B cell (primary cell): ENCODE data around the gene TOGARAM2. TPM values are rescaled to one million over a fixed set of nuclear protein-coding genes. Genes with fewer than 3 reads are reported as not detected.
A peak's percentile ranks its signal among the peaks of the same experiment; 100 is the strongest.

Experiments used
- ATAC-seq: fragments of 200-7000 bp; cut with Tn5 transposase; one replicate; pipeline ENCODE4 v1.10.0; 2021; ENCODE audit warnings: low read depth, mild to moderate bottlenecking, moderate number of reproducible peaks, moderate library complexity
- CTCF ChIA-PET: fragments of 350-600 bp; sonication (Branson Sonifier 250); formaldehyde crosslinking; loops from one replicate; lab custom pipeline; 2021; ENCODE audit warnings: antibody characterized with exemption, inconsistent platforms; lab: Charles Lee
- POLR2A ChIA-PET: fragments of 350-600 bp; sonication (Branson Sonifier 250); formaldehyde crosslinking; loops from one replicate; lab custom pipeline; 2021; ENCODE audit warnings: antibody characterized with exemption; lab: Charles Lee
- DNase-seq: peaks from one replicate; pipeline ENCODE4 v3.0.0; 2013
- H2AFZ ChIP-seq: 2 replicates; pipeline ENCODE4 v1.6.1; 2012; ENCODE audit warnings: mild to moderate bottlenecking, low read depth, low read length; ENCODE audit not compliant: insufficient read depth, poor library complexity, severe bottlenecking
- H3K27ac ChIP-seq, 2 donors: 1 replicate in 1 of 2; 2 replicates in 1 of 2; pipeline ENCODE4 v1.5.1; 2012 to 2013; ENCODE audit warnings: low read length in 2 of 2, mild to moderate bottlenecking in 2 of 2, moderate library complexity in 1 of 2
- H3K27me3 ChIP-seq, 4 experiments: fragments of 200-600 bp in 1 of 4; sonication (generic) in 1 of 4; replicated peaks in 1 of 4; 1 replicate in 2 of 4; 2 replicates in 2 of 4; pipeline versions ENCODE4 v1.6.1 to v1.7.0; 2013 to 2016; ENCODE audit warnings: low read length in 3 of 4, mild to moderate bottlenecking in 2 of 4, mixed read lengths in 1 of 4, moderate library complexity in 1 of 4; ENCODE audit not compliant: insufficient read depth in 4 of 4, control insufficient read depth in 3 of 4; ENCODE audit errors: control extremely low read depth in 1 of 4
- H3K36me3 ChIP-seq, 2 experiments: replicated peaks in 1 of 2; 1 replicate in 1 of 2; 2 replicates in 1 of 2; pipeline versions ENCODE4 v1.6.1 to v1.7.1; 2013; ENCODE audit warnings: low read length in 1 of 2; ENCODE audit not compliant: insufficient read depth in 2 of 2, control insufficient read depth in 1 of 2; ENCODE audit errors: control extremely low read depth in 1 of 2, extremely low read depth in 1 of 2
- H3K4me1 ChIP-seq, 2 donors: fragments of 200-600 bp in 1 of 2; sonication (generic) in 1 of 2; 1 replicate in 1 of 2; 2 replicates in 1 of 2; pipeline versions ENCODE4 v1.5.1 to v1.6.1; 2013 to 2017; ENCODE audit warnings: low read length in 2 of 2; ENCODE audit not compliant: control insufficient read depth in 2 of 2, insufficient read depth in 2 of 2
- H3K4me2 ChIP-seq: replicated peaks from 2 replicates; pipeline ENCODE3; 2012; ENCODE audit warnings: mild to moderate bottlenecking, low read depth, low read length; ENCODE audit not compliant: poor library complexity, severe bottlenecking
- H3K4me3 ChIP-seq, 5 experiments: fragments of 200-600 bp in 1 of 5; sonication (generic) in 1 of 5; 1 replicate in 3 of 5; 2 replicates in 2 of 5; pipeline versions ENCODE4 v1.5.1 to v1.7.0; 2011 to 2016; ENCODE audit warnings: low read length in 4 of 5, mild to moderate bottlenecking in 4 of 5, low read depth in 2 of 5, control low read depth in 1 of 5, moderate library complexity in 1 of 5; ENCODE audit not compliant: insufficient read depth in 1 of 5; ENCODE audit errors: control extremely low read depth in 1 of 5, extremely low read depth in 1 of 5
- H3K79me2 ChIP-seq: fragments of 200-600 bp; sonication (generic); one replicate; pipeline ENCODE4 v1.6.0; 2016; ENCODE audit warnings: low read length; ENCODE audit not compliant: control insufficient read depth, insufficient read depth
- H3K9ac ChIP-seq: fragments of 200-600 bp; sonication (generic); 2 replicates; pipeline ENCODE4 v1.6.1; 2017; ENCODE audit warnings: mild to moderate bottlenecking, low read length, moderate library complexity
- H3K9me3 ChIP-seq, 3 donors: one replicate each; pipeline versions ENCODE4 v1.6.1 to v1.7.1; 2013; ENCODE audit warnings: low read length in 2 of 3; ENCODE audit not compliant: control insufficient read depth in 2 of 3, insufficient read depth in 1 of 3; ENCODE audit errors: control extremely low read depth in 1 of 3
- H4K20me1 ChIP-seq: 2 replicates; pipeline ENCODE4 v1.6.0; 2012; ENCODE audit warnings: mild to moderate bottlenecking, low read length; ENCODE audit not compliant: insufficient read depth, control insufficient read depth, poor library complexity, severe bottlenecking
- H3K27ac Mint-ChIP-seq: one replicate; pipeline ENCODE4 v1.8.0; 2021; ENCODE audit warnings: mixed read lengths
- H3K27me3 Mint-ChIP-seq: one replicate; pipeline ENCODE4 v1.8.0; 2021; ENCODE audit warnings: mixed read lengths
- H3K4me1 Mint-ChIP-seq: one replicate; pipeline ENCODE4 v1.8.0; 2021; ENCODE audit warnings: mixed read lengths
- H3K4me3 Mint-ChIP-seq: one replicate; pipeline ENCODE4 v1.8.0; 2021; ENCODE audit warnings: mixed read lengths
- H3K9me3 Mint-ChIP-seq: one replicate; pipeline ENCODE4 v1.8.0; 2022; ENCODE audit warnings: mixed read lengths; ENCODE audit not compliant: insufficient read depth
- EZH2 ChIP-seq: IDR thresholded peaks from 2 replicates; pipeline ENCODE4 v1.6.1; 2012; ENCODE audit warnings: borderline replicate concordance, low read depth, mild to moderate bottlenecking, moderate library complexity, low read length; ENCODE audit not compliant: insufficient read depth, poor library complexity, severe bottlenecking
- WGBS: methylation state at CpG from one replicate; pipeline ENCODE4 v1.1.5; 2013; ENCODE audit warnings: missing lambda C conversion rate; ENCODE audit not compliant: insufficient coverage; 5-methylcytosine and 5-hydroxymethylcytosine counted together
- intact Hi-C: fragments of 100-400 bp; cut with micrococcal nuclease; formaldehyde crosslinking; loops from one replicate; pipeline ENCODE4 v1.10.0; 2022
- polyA plus RNA-seq: library from polyadenylated mRNA; depleted of rRNA; stranded (reverse); fragments of >200 nt; gene quantifications from 2 replicates; pipeline ENCODE4 v1.2.3, GENCODE V29; 2012
- total RNA-seq, 2 donors: library from RNA; stranded (reverse); fragments of 120-200 nt in 1 of 2; gene quantifications; 1 replicate in 1 of 2; 2 replicates in 1 of 2; pipeline versions ENCODE4 v1.2.3 to v1.2.4, GENCODE V29; 2013 to 2022
- TF ChIP-seq, protein P1 (sequence below): fragments of 200-600 bp; IDR thresholded peaks from one replicate; pipeline ENCODE4 v1.8.0; 2022; ENCODE audit warnings: antibody characterized with exemption, mild to moderate bottlenecking

Gene TOGARAM2
- total and polyA plus RNA-seq, 2 donors (not counting 1 experiment from before 2014, with no cell fraction given): 0.25 to 0.61 TPM

DNA sequence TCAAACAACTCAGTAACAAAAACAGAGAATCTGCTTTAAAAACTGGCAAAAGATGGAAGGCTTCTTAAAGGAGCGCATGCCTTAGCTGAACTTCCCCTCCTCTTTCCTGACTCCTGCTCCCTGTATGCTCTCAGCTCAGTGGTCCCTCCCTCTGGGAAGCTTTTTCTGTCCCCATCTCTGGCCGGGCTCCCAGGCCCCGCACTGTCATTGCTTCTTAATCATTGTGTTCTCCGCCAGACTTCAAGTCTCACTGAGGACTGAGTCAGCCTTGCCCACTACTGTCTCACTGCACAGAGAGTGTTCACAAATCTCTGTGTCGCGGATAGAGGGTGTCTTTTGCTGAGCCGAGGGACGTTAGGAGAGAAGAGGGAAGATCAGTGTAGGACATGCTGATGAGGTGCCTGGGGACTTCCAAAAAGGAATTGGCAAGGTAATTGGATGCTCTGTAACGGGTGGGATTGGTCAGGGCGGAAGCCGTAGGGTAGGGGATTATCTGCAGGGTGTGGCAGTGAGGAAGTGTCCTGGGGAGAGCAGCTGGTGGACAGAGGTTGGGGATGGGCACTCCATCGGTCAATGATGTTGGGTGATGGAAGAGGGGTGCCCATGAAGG lies 16.2 kb downstream of the TOGARAM2 start:
- CTCF ChIA-PET: no interaction called here
- DNase-seq: no peak
- peaks cover 18% of the 10 kb centered on the region for H3K27me3 Mint-ChIP-seq
- H2AFZ ChIP-seq: no peak overlapping the region
- peaks cover 7 to 13% of the 10 kb centered on the region in 2 donors for H3K4me1 ChIP-seq
- H3K36me3 ChIP-seq: no peaks in the 10 kb centered on the region
- no peaks in the 10 kb centered on the region for H3K9me3 ChIP-seq
- no peaks in the 10 kb centered on the region for H4K20me1 ChIP-seq
- H3K4me1 Mint-ChIP-seq: peaks cover 10% of the 10 kb centered on the region
- no peak overlapping the region for H3K4me3 ChIP-seq
- WGBS: 95% methylated on average over 12 of the region's 12 CpGs
- no peak overlapping the region for H3K27ac ChIP-seq
- H3K4me3 Mint-ChIP-seq: no peak overlapping the region
- ATAC-seq: no peak
- H3K27me3 ChIP-seq: no peaks in the 10 kb centered on the region
- no peaks in the 10 kb centered on the region for H3K79me2 ChIP-seq
- POLR2A ChIA-PET: interaction anchor here (0.7 kb wide), 1 partner anchor 488 kb away, joined by 7 read pairs; no protein-coding TSS in a partner anchor
- TF ChIP-seq, protein P1, sequence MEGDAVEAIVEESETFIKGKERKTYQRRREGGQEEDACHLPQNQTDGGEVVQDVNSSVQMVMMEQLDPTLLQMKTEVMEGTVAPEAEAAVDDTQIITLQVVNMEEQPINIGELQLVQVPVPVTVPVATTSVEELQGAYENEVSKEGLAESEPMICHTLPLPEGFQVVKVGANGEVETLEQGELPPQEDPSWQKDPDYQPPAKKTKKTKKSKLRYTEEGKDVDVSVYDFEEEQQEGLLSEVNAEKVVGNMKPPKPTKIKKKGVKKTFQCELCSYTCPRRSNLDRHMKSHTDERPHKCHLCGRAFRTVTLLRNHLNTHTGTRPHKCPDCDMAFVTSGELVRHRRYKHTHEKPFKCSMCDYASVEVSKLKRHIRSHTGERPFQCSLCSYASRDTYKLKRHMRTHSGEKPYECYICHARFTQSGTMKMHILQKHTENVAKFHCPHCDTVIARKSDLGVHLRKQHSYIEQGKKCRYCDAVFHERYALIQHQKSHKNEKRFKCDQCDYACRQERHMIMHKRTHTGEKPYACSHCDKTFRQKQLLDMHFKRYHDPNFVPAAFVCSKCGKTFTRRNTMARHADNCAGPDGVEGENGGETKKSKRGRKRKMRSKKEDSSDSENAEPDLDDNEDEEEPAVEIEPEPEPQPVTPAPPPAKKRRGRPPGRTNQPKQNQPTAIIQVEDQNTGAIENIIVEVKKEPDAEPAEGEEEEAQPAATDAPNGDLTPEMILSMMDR: no peak
- no peak for TF ChIP-seq EZH2
- peak overlapping the region; percentile 11 for H3K27ac Mint-ChIP-seq
- no peak overlapping the region for H3K4me2 ChIP-seq
- H3K9ac ChIP-seq: no peak overlapping the region
- intact Hi-C loops: no loop called here
- H3K9me3 Mint-ChIP-seq: no peaks in the 10 kb centered on the region

- POLR2A ChIA-PET: no interaction called here
- H3K27ac Mint-ChIP-seq: no peak overlapping the region
These were observed 17.0 kb downstream of the TOGARAM2 start for GRCh38 chr2:28997847-28998735.

More at GRCh38 chr2:28997847-28998735, 17.0 kb downstream of the TOGARAM2 start:
- 94% methylated on average over 17 of the region's 17 CpGs for WGBS
- no peak overlapping the region for H3K4me3 ChIP-seq
- no peaks in the 10 kb centered on the region for H3K27me3 ChIP-seq
- H3K9me3 Mint-ChIP-seq: no peaks in the 10 kb centered on the region
- no peak overlapping the region for H3K27ac ChIP-seq
- no peak overlapping the region for H2AFZ ChIP-seq
- intact Hi-C loops: no loop called here
- CTCF ChIA-PET: no interaction called here
- no peaks in the 10 kb centered on the region for H3K79me2 ChIP-seq
- DNase-seq: no peak
- H3K9ac ChIP-seq: no peak overlapping the region
- no peaks in the 10 kb centered on the region for H4K20me1 ChIP-seq
- no peak overlapping the region for H3K4me2 ChIP-seq
- no peak overlapping the region for H3K4me3 Mint-ChIP-seq
- H3K4me1 ChIP-seq: peaks cover 7 to 13% of the 10 kb centered on the region in 2 donors
- peaks cover 10% of the 10 kb centered on the region for H3K4me1 Mint-ChIP-seq
- H3K9me3 ChIP-seq: no peaks in the 10 kb centered on the region
- no peak for ATAC-seq
- TF ChIP-seq, protein P1: no peak
- TF ChIP-seq EZH2: no peak
- no peaks in the 10 kb centered on the region for H3K36me3 ChIP-seq
- peaks cover 18% of the 10 kb centered on the region for H3K27me3 Mint-ChIP-seq
